ENCODE results near the gene HERPUD1.
"Not testable (repeated sequence)": the region's sequence is repeated elsewhere in the genome, so short reads cannot be mapped to it uniquely, and the experiment has no call there.

The HERPUD1 gene

GRCh38 chr16:56983211-56983751, 51.3 kb downstream of the HERPUD1 start:
- no peak for DNase-seq

DNA sequence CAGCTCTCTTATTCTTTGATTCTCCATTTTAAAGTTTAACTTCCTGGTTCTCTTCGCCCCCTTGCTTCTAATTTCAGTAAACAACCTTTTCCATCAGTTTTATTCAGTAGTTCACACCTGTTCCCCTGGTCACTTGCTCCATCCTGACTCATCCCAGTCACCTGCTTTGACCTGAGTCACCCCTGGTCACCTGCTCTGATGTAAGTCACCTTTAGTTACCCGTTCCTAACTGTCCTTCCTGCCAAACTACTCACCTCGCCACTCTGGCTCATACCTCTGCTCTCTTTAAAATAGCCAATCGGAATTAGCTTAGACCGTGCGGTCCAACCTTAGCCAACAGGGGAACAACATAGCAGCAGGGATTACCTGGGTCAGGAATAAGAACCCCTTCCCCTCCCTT, 52.7 kb downstream of the HERPUD1 start:
- no peak for DNase-seq

DNA sequence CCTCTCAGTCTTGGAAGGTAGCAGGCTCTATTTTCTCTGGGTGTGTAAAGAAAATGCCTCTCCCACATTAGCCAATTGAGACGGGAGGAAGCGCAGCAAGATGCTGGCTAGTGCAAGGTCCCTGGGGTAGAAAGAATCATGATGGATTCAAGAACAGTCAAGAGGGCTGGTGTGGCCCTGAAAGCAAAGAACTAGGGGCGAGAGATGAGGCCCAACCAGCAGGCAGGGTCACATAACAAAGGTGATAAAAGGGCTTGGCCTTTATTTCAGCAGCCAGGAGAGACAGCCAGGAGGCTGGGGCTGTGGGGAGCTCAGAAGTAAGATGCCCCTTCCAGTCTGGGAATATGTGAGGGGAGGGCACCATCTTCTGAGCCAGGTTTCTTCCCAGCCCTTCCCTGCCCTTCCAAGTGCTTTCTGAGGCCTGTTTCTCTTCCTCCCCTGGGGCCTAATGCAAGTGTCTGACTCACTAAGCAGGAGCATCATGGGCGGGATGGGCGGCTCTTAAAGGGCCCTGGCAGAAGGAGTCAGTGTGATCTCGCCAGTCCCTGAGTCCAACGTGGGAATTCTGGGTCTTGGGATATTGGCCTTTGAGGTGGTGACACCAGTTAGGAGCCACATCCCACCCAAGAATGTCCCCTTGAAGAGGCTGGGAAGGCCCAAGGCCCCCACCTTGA, 53.5 kb downstream of the HERPUD1 start:
- DNase-seq: no peak

GRCh38 chr16:56985962-56986360, 54.0 kb downstream of the HERPUD1 start:
- DNase-seq: no peak

DNA sequence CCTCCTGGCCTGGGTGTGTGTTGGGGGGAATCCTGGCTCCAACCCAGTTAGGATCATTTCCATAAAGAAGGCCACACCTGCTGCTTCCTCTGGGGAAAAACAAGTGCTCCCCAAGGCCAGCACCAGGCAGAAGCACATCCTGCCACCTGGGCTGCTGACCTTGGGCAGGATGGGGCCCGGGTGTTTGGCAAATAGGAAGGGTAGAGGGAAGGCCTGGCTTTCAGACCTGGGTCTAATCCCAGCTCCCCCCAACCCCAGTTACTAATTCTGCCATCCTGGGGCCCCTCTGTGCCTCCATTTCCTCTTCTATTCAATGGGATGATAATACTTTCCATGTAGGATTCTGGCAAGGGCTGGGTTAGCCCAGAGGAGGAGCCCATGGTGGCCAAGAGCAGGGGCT, 54.4 kb downstream of the HERPUD1 start:
- no peak for DNase-seq

DNA sequence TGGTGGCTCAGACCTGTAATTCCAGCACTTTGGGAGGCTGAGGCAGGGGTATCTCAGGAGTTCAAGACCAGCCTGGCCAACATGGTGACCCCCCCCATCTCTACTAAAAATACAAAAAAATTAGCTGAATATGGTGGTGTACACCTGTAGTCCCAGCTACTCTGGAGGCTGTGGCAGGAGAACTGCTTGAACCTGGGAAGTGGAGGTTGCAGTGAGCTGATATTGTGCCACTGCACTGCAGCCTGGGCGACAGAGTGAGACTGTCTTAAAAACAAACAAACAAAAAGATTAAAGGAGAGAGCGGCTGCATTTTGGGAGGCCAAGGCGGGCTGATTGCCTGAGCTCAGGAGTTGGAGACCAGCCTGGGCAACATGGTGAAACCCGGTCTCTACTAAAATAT, 55.0 kb downstream of the HERPUD1 start:
- not testable (repeated sequence) for DNase-seq

GRCh38 chr16:56987692-56988091, 55.8 kb downstream of the HERPUD1 start:
- DNase-seq: no peak

DNA sequence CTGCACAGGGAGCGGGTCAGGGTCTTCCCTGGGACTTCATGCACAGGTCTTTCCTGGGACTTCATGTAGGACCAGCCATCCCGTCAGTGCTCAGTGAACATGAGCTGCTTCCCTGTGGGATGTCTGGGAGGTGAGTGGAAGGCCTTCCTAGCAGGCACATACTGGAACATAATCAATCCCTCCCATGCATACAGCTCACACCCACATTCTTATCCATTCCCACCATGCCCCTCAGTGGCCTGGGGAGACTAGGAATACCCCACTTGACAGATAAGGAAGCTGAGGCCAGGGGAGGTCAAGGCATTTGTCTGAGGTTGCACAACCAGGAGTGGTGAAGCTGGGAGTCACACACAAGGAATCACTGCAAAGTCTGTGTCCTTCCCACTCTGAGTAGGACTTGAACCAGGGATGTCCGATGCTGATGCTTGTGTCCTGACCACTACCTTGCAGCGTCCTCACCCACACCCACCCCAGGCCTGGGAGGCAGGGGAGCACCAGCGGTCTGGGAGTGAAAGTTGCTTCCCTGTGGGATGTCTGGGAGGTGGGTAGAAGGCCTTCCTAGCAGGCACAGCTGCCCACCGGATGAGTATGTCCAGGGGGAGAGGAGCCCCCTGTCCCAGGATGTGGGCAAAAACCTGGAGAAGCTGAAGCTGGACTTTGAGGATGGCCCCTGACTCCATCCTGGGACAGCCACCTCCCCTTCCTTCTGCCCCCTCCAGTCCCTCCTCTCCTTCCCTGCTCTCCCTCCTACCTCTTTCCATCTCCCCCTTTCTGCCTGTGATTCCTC, 56.4 kb downstream of the HERPUD1 start:
- no peak for DNase-seq

GRCh38 chr16:56988948-56989945, 57.3 kb downstream of the HERPUD1 start, which contains the start of gene NLRC5:
TSS of gene NLRC5 (plus strand) at chr16:56989557. CDS start at chr16:57020713, 31,156 bp downstream.
- peak; percentile 80 for DNase-seq

DNA sequence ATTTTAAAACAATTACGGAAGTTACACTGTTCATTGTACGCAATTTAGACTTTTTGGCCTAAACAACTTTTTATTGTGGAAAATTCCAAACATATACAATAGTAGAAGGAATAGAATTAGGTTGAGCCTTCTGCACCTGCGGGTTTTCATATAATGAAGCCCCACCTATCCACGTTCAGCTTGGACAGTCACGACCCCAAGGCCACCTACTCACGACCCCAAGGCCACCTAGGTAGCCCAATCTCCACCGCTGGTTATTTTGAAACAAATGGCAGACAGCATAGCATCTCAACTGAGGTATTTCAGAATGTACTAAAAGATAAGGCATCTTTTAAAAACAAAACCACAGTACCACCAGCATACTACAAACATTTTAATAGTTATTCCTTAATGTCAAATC, 58.0 kb downstream of the HERPUD1 start:
- no peak for DNase-seq

GRCh38 chr16:56990407-56991286, 58.7 kb downstream of the HERPUD1 start:
- DNase-seq: no peak

- not testable (repeated sequence) for DNase-seq
These were observed 60.5 kb downstream of the HERPUD1 start for GRCh38 chr16:56992431-56992830.

DNA sequence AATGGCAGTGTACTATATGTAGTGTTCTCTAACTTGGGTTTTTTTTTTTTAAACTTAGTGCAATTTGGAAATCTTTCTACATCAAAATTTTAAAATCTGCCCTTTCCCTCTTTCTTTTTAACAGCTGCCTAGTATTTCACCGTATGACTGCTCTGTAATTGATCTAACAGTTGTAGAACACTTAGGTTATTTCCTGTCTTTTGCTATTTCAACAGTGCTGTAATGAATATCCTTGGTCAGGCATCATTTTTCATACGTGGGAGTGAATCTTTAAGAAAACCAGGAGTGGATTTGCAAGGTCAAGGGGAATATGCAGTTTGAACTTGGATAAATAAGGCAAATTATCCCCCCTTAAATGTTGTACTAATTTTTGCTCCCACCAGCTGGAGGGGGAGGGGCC, 61.3 kb downstream of the HERPUD1 start:
- no peak for DNase-seq

DNA sequence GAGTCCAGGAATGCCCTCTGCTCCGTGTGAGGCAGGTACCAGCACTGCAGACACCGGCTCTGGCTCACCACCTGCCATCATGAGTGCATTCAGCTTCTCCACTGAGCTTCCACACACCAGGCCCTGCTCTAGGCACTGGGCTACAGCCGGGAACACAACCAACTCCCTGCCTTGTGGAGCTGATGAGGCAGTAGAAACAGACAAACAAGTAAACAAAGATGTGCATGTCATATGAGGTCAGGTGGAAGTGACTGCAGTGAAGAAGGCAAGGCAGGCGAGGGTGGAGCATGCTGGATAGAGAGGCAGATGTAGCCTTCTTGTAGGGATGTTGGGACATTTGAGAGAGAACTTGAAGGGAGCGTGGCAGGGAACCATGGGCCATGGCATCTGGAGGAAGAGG, 62.4 kb downstream of the HERPUD1 start:
- no peak for DNase-seq

All from effector CD8-positive, alpha-beta T cell (primary cell).